Endothelial cell of umbilical vein (primary cell): ENCODE results near the gene FCRL2. TPM values are rescaled to one million over a fixed set of nuclear protein-coding genes. Genes with fewer than 3 reads are reported as not detected.

ENCODE experiments used
- BruUV-seq: library from RNA; stranded (reverse); fragments of 400-500 nt; replicated peaks from 2 replicates; lab custom pipeline; 2021; lab: Mats Ljungman, UMichigan
- CTCF ChIA-PET: fragments of 300-600, 350-600 bp; sonication (Branson Sonifier 250); formaldehyde crosslinking; loops from one replicate; lab custom pipeline; 2021; ENCODE audit warnings: antibody characterized with exemption, inconsistent platforms; lab: Charles Lee
- POLR2A ChIA-PET: fragments of 300-600, 350-600 bp; sonication (Branson Sonifier 250); formaldehyde crosslinking; loops from one replicate; lab custom pipeline; 2021; ENCODE audit warnings: antibody characterized with exemption, inconsistent platforms; lab: Charles Lee
- DNase-seq: peaks from one replicate; pipeline ENCODE4 v3.0.0-alpha.2; 2011; ENCODE audit warnings: low read depth, low spot score
- FAIRE-seq: peaks from 2 replicates; lab custom pipeline; 2011; peaks lifted over from hg19 to GRCh38; lab: Jason Lieb, UNC
- H2AFZ ChIP-seq: 2 replicates; pipeline ENCODE4 v1.6.0; 2012; ENCODE audit warnings: low read depth, low read length, control low read depth, inconsistent platforms
- H3K27ac ChIP-seq: 2 replicates; pipeline ENCODE4 v1.5.1; 2011; ENCODE audit warnings: low read depth, mild to moderate bottlenecking, control low read depth, low read length, moderate library complexity; ENCODE audit not compliant: insufficient read depth
- H3K27me3 ChIP-seq, 2 experiments: 2 replicates each; pipeline versions ENCODE4 v1.6.0 to v1.6.1; 2011; ENCODE audit warnings: low read length in 2 of 2, mixed read lengths in 1 of 2; ENCODE audit not compliant: control insufficient read depth in 2 of 2, insufficient read depth in 2 of 2
- H3K36me3 ChIP-seq, 2 experiments: 2 replicates in 1 of 2; 3 replicates in 1 of 2; pipeline ENCODE4 v1.5.1; 2011; ENCODE audit warnings: low read length in 2 of 2, mild to moderate bottlenecking in 1 of 2, moderate library complexity in 1 of 2; ENCODE audit not compliant: control insufficient read depth in 2 of 2, insufficient read depth in 2 of 2; ENCODE audit errors: extremely low read depth in 1 of 2
- H3K4me1 ChIP-seq: 3 replicates; pipeline ENCODE4 v1.5.1; 2011; ENCODE audit warnings: mild to moderate bottlenecking, low read length; ENCODE audit not compliant: control insufficient read depth, insufficient read depth; ENCODE audit errors: extremely low read depth
- H3K4me2 ChIP-seq: 2 replicates; pipeline ENCODE4 v1.6.1; 2011; ENCODE audit warnings: low read length, control low read depth, mixed read lengths; ENCODE audit not compliant: insufficient read depth
- H3K4me3 ChIP-seq, 3 experiments: fragments of 200-600 bp in 1 of 3; sonication (generic), shearing (Covaris generic) in 1 of 3; replicated peaks in 1 of 3; 2 replicates each; pipeline ENCODE4 v1.5.1; 2011 to 2016; ENCODE audit warnings: control low read depth in 3 of 3, low read length in 3 of 3, mild to moderate bottlenecking in 2 of 3, inconsistent platforms in 1 of 3, low read depth in 1 of 3, moderate library complexity in 1 of 3; ENCODE audit not compliant: insufficient read depth in 1 of 3
- H3K79me2 ChIP-seq: 2 replicates; pipeline ENCODE4 v1.6.0; 2012; ENCODE audit warnings: low read length, inconsistent platforms; ENCODE audit not compliant: control insufficient read depth, insufficient read depth
- H3K9ac ChIP-seq: replicated peaks from 2 replicates; pipeline ENCODE3; 2011; ENCODE audit warnings: low read length, control low read depth; ENCODE audit not compliant: insufficient read depth; ENCODE audit errors: extremely low read depth
- H3K9me1 ChIP-seq: replicated peaks from 3 replicates; pipeline ENCODE4 v1.6.0; 2011; ENCODE audit warnings: mild to moderate bottlenecking, low read length; ENCODE audit not compliant: control insufficient read depth, insufficient read depth; ENCODE audit errors: extremely low read depth
- H3K9me3 ChIP-seq: replicated peaks from 2 replicates; pipeline ENCODE4 v1.5.1; 2012; ENCODE audit warnings: low read length, inconsistent platforms; ENCODE audit not compliant: control insufficient read depth, insufficient read depth
- H4K20me1 ChIP-seq: replicated peaks from 2 replicates; pipeline ENCODE3; 2011; ENCODE audit warnings: mild to moderate bottlenecking, low read length; ENCODE audit not compliant: control insufficient read depth, insufficient read depth; ENCODE audit errors: extremely low read depth
- CTCF ChIP-seq, 2 donors: IDR thresholded peaks; 1 replicate in 1 of 2; 2 replicates in 1 of 2; pipeline ENCODE4 v1.5.1; 2011; ENCODE audit warnings: low read length in 2 of 2, mild to moderate bottlenecking in 2 of 2, moderate library complexity in 2 of 2, control low read depth in 1 of 2, inconsistent platforms in 1 of 2, low read depth in 1 of 2; ENCODE audit not compliant: insufficient read depth in 1 of 2; ENCODE audit errors: extremely low read depth in 1 of 2
- EZH2 ChIP-seq: IDR thresholded peaks from 2 replicates; pipeline ENCODE4 v1.6.1; 2012; ENCODE audit warnings: borderline replicate concordance, low read depth, mild to moderate bottlenecking, moderate library complexity, low read length, inconsistent platforms; ENCODE audit not compliant: severe bottlenecking
- FOS ChIP-seq: IDR thresholded peaks from 2 replicates; pipeline ENCODE4 v1.6.1; 2011; ENCODE audit warnings: mild to moderate bottlenecking, low read length, moderate library complexity, borderline replicate concordance; ENCODE audit not compliant: insufficient read depth
- GATA2 ChIP-seq: IDR thresholded peaks from 2 replicates; pipeline ENCODE4 v1.7.0; 2011; ENCODE audit warnings: low read depth, mild to moderate bottlenecking, moderate library complexity, mixed read lengths, low read length; ENCODE audit not compliant: insufficient read length, insufficient read depth
- JUN ChIP-seq: IDR thresholded peaks from 2 replicates; pipeline ENCODE4 v1.6.1; 2011; ENCODE audit warnings: borderline replicate concordance, low read depth; ENCODE audit not compliant: insufficient read length, insufficient read depth
- MAX ChIP-seq: IDR thresholded peaks from 2 replicates; pipeline ENCODE4 v1.6.1; 2011; ENCODE audit not compliant: insufficient read depth, insufficient read length
- MYC ChIP-seq: IDR thresholded peaks from one replicate; pipeline ENCODE4 v1.6.1; 2011; ENCODE audit warnings: mild to moderate bottlenecking, low read depth, low read length
- POLR2A ChIP-seq: IDR thresholded peaks from 2 replicates; pipeline ENCODE4 v1.6.1; 2012; ENCODE audit warnings: low read depth, mild to moderate bottlenecking, control low read depth, low read length
- POLR2AphosphoS5 ChIP-seq: IDR thresholded peaks from 2 replicates; pipeline ENCODE4 v1.6.1; 2012; ENCODE audit warnings: low read depth, mild to moderate bottlenecking, control low read depth, low read length, moderate library complexity; ENCODE audit not compliant: insufficient read depth
- dilution Hi-C: fragments of 300-500 bp; cut with MboI; formaldehyde crosslinking; loops from one replicate; pipeline ENCODE4 v1.15.0; 2019; ENCODE audit warnings: low sequenced_read_pairs; ENCODE audit not compliant: extremely low pct_ligation_motif_present
- intact Hi-C: fragments of 100-400 bp; cut with micrococcal nuclease; formaldehyde crosslinking; loops from one replicate; pipeline ENCODE4 v1.10.0; 2022
- polyA plus RNA-seq, 4 experiments: library from polyadenylated mRNA; depleted of rRNA in 3 of 4; stranded (reverse) in 3 of 4; unstranded in 1 of 4; fragments of >200 nt; gene quantifications; 2 replicates each; pipeline versions ENCODE4 v1.2.1 to v1.2.3, GENCODE V29; 2011 to 2012; ENCODE audit warnings: missing spikeins in 1 of 4
- total RNA-seq: library from RNA; stranded (reverse); gene quantifications from 2 replicates; pipeline ENCODE4 v1.2.3, GENCODE V29; 2021

Gene FCRL2
- total and polyA plus RNA-seq, 2 donors (not counting 3 experiments of a cell fraction or from before 2014, with no cell fraction given): not detected

DNA sequence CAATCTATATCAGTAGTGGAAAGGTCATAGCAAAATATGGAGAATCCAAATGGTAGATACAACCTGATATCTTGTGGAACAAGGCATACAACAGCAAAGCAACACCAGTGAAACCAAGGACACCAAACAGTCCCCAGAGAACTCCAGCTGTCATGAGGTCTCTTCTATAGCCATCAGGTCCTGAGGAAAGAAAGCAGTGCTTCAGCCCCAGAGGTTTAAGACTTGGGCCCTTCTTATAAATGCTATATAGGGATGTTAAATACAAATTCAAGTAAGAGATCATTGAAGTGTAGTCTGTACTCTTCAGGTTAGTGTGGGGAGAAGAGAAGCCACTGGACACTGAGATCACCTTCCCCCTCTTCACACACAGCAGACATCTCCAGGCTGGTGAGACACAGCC is 10.1 kb downstream of the FCRL2 start:
- H3K4me3 ChIP-seq: no peak overlapping the region
- dilution Hi-C loops: no loop called here
- ChIA-PET POLR2A (no interaction called here), CTCF (no interaction called here)
- no peaks in the 10 kb centered on the region for H3K4me1 ChIP-seq
- H3K9me3 ChIP-seq: no peaks in the 10 kb centered on the region
- no peak overlapping the region for H3K9ac ChIP-seq
- intact Hi-C loops: no loop called here
- no peaks in the 10 kb centered on the region for H3K27me3 ChIP-seq
- FAIRE-seq: no peak
- no peaks in the 10 kb centered on the region for H4K20me1 ChIP-seq
- BruUV-seq: no TSS peak
- no peaks in the 10 kb centered on the region for H3K36me3 ChIP-seq
- no peak overlapping the region for H2AFZ ChIP-seq
- H3K4me2 ChIP-seq: no peak overlapping the region
- TF ChIP-seq MAX (no peak), JUN (no peak), GATA2 (no peak), CTCF (IDR thresholded peaks at IDR 0.05; ENCODE audit: extremely low read depth in 1 of 2, insufficient read depth in 1 of 2, low read depth in 1 of 2, low read length in 2 of 2) (no peak), FOS (no peak), EZH2 (no peak), POLR2AphosphoS5 (no peak), POLR2A (no peak), MYC (no peak)
- no peaks in the 10 kb centered on the region for H3K79me2 ChIP-seq
- DNase-seq: no peak
- H3K9me1 ChIP-seq: no peaks in the 10 kb centered on the region
- H3K27ac ChIP-seq: no peak overlapping the region
